ENCODE measurements around the gene AREL1. TPM values are rescaled to one million over a fixed set of nuclear protein-coding genes. Genes with fewer than 3 reads are reported as not detected.

Gene AREL1
- total and polyA plus RNA-seq, 10 of the 15 experiments (the other 5 are each of a cell fraction or from before 2014, with no cell fraction given): 6.2 to 40.4 (median 23.7) TPM

- 14% methylated on average over 10 of the region's 10 CpGs for WGBS (ENCODE audit: insufficient coverage, insufficient replicate concordance, low lambda C conversion rate, missing lambda C conversion rate)
- H3K36me3 ChIP-seq (ENCODE audit: control insufficient read depth in 2 of 2, insufficient read depth in 2 of 2, low read length in 1 of 2): no peaks in the 10 kb centered on the region
- H3K9me3 ChIP-seq (replicated peaks; ENCODE audit: control insufficient read depth, insufficient read depth, low read length): no peaks in the 10 kb centered on the region
- H3K79me2 ChIP-seq (ENCODE audit: control insufficient read depth, insufficient read depth, low read length): no peaks in the 10 kb centered on the region
- ChIA-PET POLR2A (interaction anchor here (0.7 to 1.9 kb wide), 3 partner anchors 25 to 220 kb away, joined by 3 to 6 read pairs (median 3); no protein-coding TSS in a partner anchor), SMC1A (ENCODE audit: uncharacterized antibody, unreplicated experiment) (interaction anchor here (0.6 to 2.2 kb wide), 7 partner anchors 9 to 221 kb away, joined by 3 to 9 read pairs (median 3); no protein-coding TSS in a partner anchor), RAD21 (ENCODE audit: unreplicated experiment) (interaction anchor here (0.6 to 1.5 kb wide), 5 partner anchors 9 to 221 kb away, joined by 3 to 4 read pairs (median 3); no protein-coding TSS in a partner anchor), CTCF (interaction anchor here (0.7 to 3.4 kb wide), 15 partner anchors 9 to 668 kb away, joined by 3 to 29 read pairs (median 3); partner anchors contain the start of genes COQ6, FAM161B, PROX2 and YLPM1)
- in situ Hi-C loops (cut with MboI) (no loop called here), intact Hi-C loops (cut with micrococcal nuclease; ENCODE audit: unreplicated experiment) (no loop called here)
- DNase-seq (ENCODE audit: low read depth, low spot score) (no peak), ATAC-seq (peak; percentile 59), FAIRE-seq (no peak)
- H3K9ac ChIP-seq (ENCODE audit: control insufficient read depth, insufficient read depth, low read length): no peak overlapping the region
- H2AFZ ChIP-seq (ENCODE audit: control insufficient read depth, low read depth, low read length): peak overlapping the region; percentile 46
- no peak overlapping the region for H3K27ac ChIP-seq (ENCODE audit: control insufficient read depth, insufficient read depth)
- peaks cover 25% of the 10 kb centered on the region for H3K4me1 ChIP-seq (ENCODE audit: control insufficient read depth, insufficient read depth, low read length)
- H3K4me3 ChIP-seq: no peak overlapping the region
- no TSS peak for BruUV-seq (replicated peaks)
- no peaks in the 10 kb centered on the region; a peak in 1 of 4 replicates for H3K27me3 ChIP-seq (replicated peaks in 1 of 2; ENCODE audit: control insufficient read depth in 2 of 2, insufficient read depth in 2 of 2, low read length in 1 of 2)
- H3K4me2 ChIP-seq (ENCODE audit: control insufficient read depth, insufficient read depth): 0 out of 2 replicates have a peak overlapping the region, but pooled peaks have one; percentile 35
- H4K20me1 ChIP-seq (ENCODE audit: control insufficient read depth, insufficient read depth): no peaks in the 10 kb centered on the region
- TF ChIP-seq NR2C2 (IDR thresholded peaks at IDR 0.05; ENCODE audit: borderline replicate concordance, control insufficient read depth, insufficient read length, low read depth): no peak
- no peak for TF ChIP-seq SP1 (IDR thresholded peaks at IDR 0.05; ENCODE audit: low read depth, low read length)
- no peak for TF ChIP-seq ATF2 (IDR thresholded peaks at IDR 0.05; ENCODE audit: low read length)
- TF ChIP-seq SRF (IDR thresholded peaks at IDR 0.05; ENCODE audit: low read depth in 2 of 2, low read length in 2 of 2): no peak
- no peak for TF ChIP-seq CBFB (IDR thresholded peaks at IDR 0.05; ENCODE audit: low read depth)
- no peak for TF ChIP-seq JUNB (IDR thresholded peaks at IDR 0.05)
- TF ChIP-seq E2F4 (IDR thresholded peaks at IDR 0.05; ENCODE audit: low read depth, low read length): no peak
- TF ChIP-seq IKZF1 (conservative IDR thresholded peaks at IDR 0.05): peak; percentile 92
- TF ChIP-seq ASH2L (IDR thresholded peaks at IDR 0.05; ENCODE audit: borderline replicate concordance, low read depth): no peak
- no peak for TF ChIP-seq BCL11A (IDR thresholded peaks at IDR 0.05; ENCODE audit: low read depth, low read length)
- no peak for TF ChIP-seq SIN3A (IDR thresholded peaks at IDR 0.05; ENCODE audit: low read depth, low read length)
- TF ChIP-seq, protein P1, sequence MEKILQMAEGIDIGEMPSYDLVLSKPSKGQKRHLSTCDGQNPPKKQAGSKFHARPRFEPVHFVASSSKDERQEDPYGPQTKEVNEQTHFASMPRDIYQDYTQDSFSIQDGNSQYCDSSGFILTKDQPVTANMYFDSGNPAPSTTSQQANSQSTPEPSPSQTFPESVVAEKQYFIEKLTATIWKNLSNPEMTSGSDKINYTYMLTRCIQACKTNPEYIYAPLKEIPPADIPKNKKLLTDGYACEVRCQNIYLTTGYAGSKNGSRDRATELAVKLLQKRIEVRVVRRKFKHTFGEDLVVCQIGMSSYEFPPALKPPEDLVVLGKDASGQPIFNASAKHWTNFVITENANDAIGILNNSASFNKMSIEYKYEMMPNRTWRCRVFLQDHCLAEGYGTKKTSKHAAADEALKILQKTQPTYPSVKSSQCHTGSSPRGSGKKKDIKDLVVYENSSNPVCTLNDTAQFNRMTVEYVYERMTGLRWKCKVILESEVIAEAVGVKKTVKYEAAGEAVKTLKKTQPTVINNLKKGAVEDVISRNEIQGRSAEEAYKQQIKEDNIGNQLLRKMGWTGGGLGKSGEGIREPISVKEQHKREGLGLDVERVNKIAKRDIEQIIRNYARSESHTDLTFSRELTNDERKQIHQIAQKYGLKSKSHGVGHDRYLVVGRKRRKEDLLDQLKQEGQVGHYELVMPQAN (conservative IDR thresholded peaks at IDR 0.05): no peak
- TF ChIP-seq E4F1 (IDR thresholded peaks at IDR 0.05; ENCODE audit: borderline replicate concordance, partially characterized antibody): no peak
- TF ChIP-seq EED (IDR thresholded peaks at IDR 0.05; ENCODE audit: low read depth): no peak
These were observed 94.6 kb downstream of the AREL1 start for GRCh38 chr14:74618078-74618952.

Measured in GM12878 (cell line).